HG03457 (cell line): ENCODE measurements around the gene CALHM1.
"Not testable (repeated sequence)": the region's sequence is repeated elsewhere in the genome, so short reads cannot be mapped to it uniquely, and the experiment has no call there.

Experiments used
- ATAC-seq: cut with Tn5 transposase; IDR thresholded peaks from one replicate; pipeline ENCODE4 v1.9.1; 2021; ENCODE audit warnings: moderate number of reproducible peaks; ENCODE audit not compliant: unreplicated experiment

CALHM1 gene

GRCh38 chr10:103487410-103487708 is 28.7 kb upstream of the CALHM1 start:
- no peak for ATAC-seq

- ATAC-seq = not testable (repeated sequence)
Observed at GRCh38 chr10:103486635-103487409, 28.1 kb upstream of the CALHM1 start.

- ATAC-seq = no peak
Observed at GRCh38 chr10:103481974-103482531, 23.4 kb upstream of the CALHM1 start.

GRCh38 chr10:103480521-103480920 is 21.8 kb upstream of the CALHM1 start:
- no peak for ATAC-seq

- no peak for ATAC-seq
Observed at GRCh38 chr10:103479135-103479534, 20.4 kb upstream of the CALHM1 start, which contains the start of gene CALHM3. CALHM3 (minus strand) TSS chr10:103479240; CDS start chr10:103479032, 208 bp downstream.

- no peak for ATAC-seq
Observed at GRCh38 chr10:103478671-103479070, 20.0 kb upstream of the CALHM1 start.

GRCh38 chr10:103476046-103476768 is 17.5 kb upstream of the CALHM1 start:
- ATAC-seq = no peak

- ATAC-seq = no peak
Observed at GRCh38 chr10:103475437-103475836, 16.7 kb upstream of the CALHM1 start.

GRCh38 chr10:103474077-103474476 is 15.4 kb upstream of the CALHM1 start:
- ATAC-seq = no peak

GRCh38 chr10:103473261-103473671 is 14.6 kb upstream of the CALHM1 start:
- no peak for ATAC-seq

- ATAC-seq = no peak
Observed at GRCh38 chr10:103472005-103472404, 13.3 kb upstream of the CALHM1 start.

- ATAC-seq = peak; percentile 56
Observed at GRCh38 chr10:103470761-103471653, 12.3 kb upstream of the CALHM1 start.

GRCh38 chr10:103469201-103469600 is 10.5 kb upstream of the CALHM1 start:
- ATAC-seq = no peak

- peak; percentile 28 for ATAC-seq
Observed at GRCh38 chr10:103467406-103467805, 8.7 kb upstream of the CALHM1 start.

GRCh38 chr10:103466734-103467133 is 8.0 kb upstream of the CALHM1 start:
- no peak for ATAC-seq

- ATAC-seq = no peak
Observed at GRCh38 chr10:103465411-103466179, 6.9 kb upstream of the CALHM1 start.

- no peak for ATAC-seq
Observed at GRCh38 chr10:103463499-103463898, 4.8 kb upstream of the CALHM1 start.

- ATAC-seq = no peak
Observed at GRCh38 chr10:103459615-103460014, 915 bp upstream of the CALHM1 start.

GRCh38 chr10:103457896-103458583 is 660 bp downstream of the CALHM1 start:
- ATAC-seq = no peak
